Ovary (tissue), 9 donors: ENCODE data around the gene ZSCAN10. TPM values are rescaled to one million over a fixed set of nuclear protein-coding genes. Genes with fewer than 3 reads are reported as not detected.

Source experiments
- DNase-seq, 5 donors: peaks; one replicate each; pipeline ENCODE4 v3.0.0-alpha.2; 2019 to 2020
- H3K27ac ChIP-seq, 2 donors: fragments of 200-600 bp; one replicate each; pipeline versions ENCODE4 v1.5.1 to v1.8.0; 2019 to 2022
- H3K27me3 ChIP-seq: fragments of 200-600 bp; one replicate; pipeline ENCODE4 v1.8.0; 2022
- H3K36me3 ChIP-seq: fragments of 200-600 bp; sonication (generic); one replicate; pipeline ENCODE4 v1.5.1; 2019
- H3K4me1 ChIP-seq: one replicate; pipeline ENCODE4 v1.8.1; 2013; ENCODE audit warnings: mild to moderate bottlenecking, moderate library complexity; ENCODE audit not compliant: insufficient read depth
- H3K4me3 ChIP-seq: fragments of 200-600 bp; sonication (generic); one replicate; pipeline ENCODE4 v1.5.1; 2017
- H3K9me3 ChIP-seq, 2 donors: fragments of 200-600 bp in 1 of 2; sonication (generic) in 1 of 2; one replicate each; pipeline versions ENCODE4 v1.5.1 to v1.8.1; 2013 to 2019; ENCODE audit warnings: mild to moderate bottlenecking in 1 of 2, moderate library complexity in 1 of 2
- CTCF ChIP-seq, 3 donors: fragments of 450-650 bp in 2 of 3; fragments of 200-600 bp in 1 of 3; IDR thresholded peaks; one replicate each; pipeline versions ENCODE4 v1.5.1 to v1.8.0; 2016 to 2022; ENCODE audit warnings: antibody characterized with exemption in 3 of 3, mild to moderate bottlenecking in 1 of 3
- EP300 ChIP-seq: sonication (generic); formaldehyde crosslinking; IDR thresholded peaks from one replicate; pipeline ENCODE4 v1.6.1; 2017; ENCODE audit warnings: antibody characterized with exemption
- POLR2A ChIP-seq: fragments of 450-650 bp; IDR thresholded peaks from one replicate; pipeline ENCODE4 v1.6.1; 2017; ENCODE audit warnings: antibody characterized with exemption, mild to moderate bottlenecking, moderate library complexity
- whole genome bisulfite sequencing, 3 donors: extraction: QIAGEN DNeasy Blood & Tissue Kit in 1 of 3; methylation state at CpG; one replicate each; pipeline versions ENCODE4 v1.1.5 to v1.1.7; 2013 to 2017; 5-methylcytosine and 5-hydroxymethylcytosine counted together
- intact Hi-C, 4 donors: fragments of 100-400 bp; cut with DNase I; formaldehyde crosslinking; loops; one replicate each; pipeline versions ENCODE4 v1.11.0 to v1.15.1; 2022 to 2023
- polyA plus RNA-seq, 2 donors: library from polyadenylated mRNA; stranded (reverse); fragments of 200-250 nt in 1 of 2; fragments of 350-450 nt in 1 of 2; fragmentation: Illumina TruSeq in 1 of 2; extraction: RNeasy Lipid Tissue Mini Kit (QIAGEN cat#74804) in 1 of 2; gene quantifications; one replicate each; pipeline ENCODE4 v1.2.3, GENCODE V29; 2013 to 2014
- total RNA-seq, 7 donors: library from RNA; depleted of rRNA in 2 of 7; stranded (reverse); fragments of >200 nt in 2 of 7; fragmentation: NEBNext Ultra II Directional in 3 of 7; extraction: Animal tissue kit (Norgen Biotek cat#: 25700) in 3 of 7; gene quantifications; one replicate each; pipeline versions ENCODE4 v1.1.0 to v1.2.4, GENCODE V29; 2016 to 2023
- donor health status: DM: no; HTN: no; CAD: no; lungs with moderate emphysema.
- donor health status: DM: no; HTN: no; CAD: no.
- donor health status: Bipolar disorder and iron deficiency.
- donor health status: DM: yes; HTN: yes; CAD: no.
- donor health status: DM: no; HTN: no; CAD: no.
- donor health status: DM: yes; HTN: yes; CAD: no.

Gene ZSCAN10
- total and polyA plus RNA-seq, 9 donors, result 0.06 to 0.69 (median 0.47) TPM; not detected in 6

- no peaks in the 10 kb centered on the region for H3K36me3 ChIP-seq
- intact Hi-C loops, result no loop called here
- WGBS, 3 donors, result 77 to 80% (median 79%) methylated on average over 16 of the region's 16 CpGs
Observed at GRCh38 chr16:3118204-3118790, 19.2 kb upstream of the ZSCAN10 start.

GRCh38 chr16:3115561-3115960, 16.5 kb upstream of the ZSCAN10 start:
- TF ChIP-seq POLR2A, result no peak
- no peak for TF ChIP-seq EP300
- TF ChIP-seq CTCF (IDR thresholded peaks at IDR 0.05), result no peak

More at GRCh38 chr16:3118204-3118790, 19.2 kb upstream of the ZSCAN10 start:
- no peak for DNase-seq
- TF ChIP-seq EP300 (no peak), CTCF (IDR thresholded peaks at IDR 0.05) (no peak), POLR2A (no peak)
- Histone ChIP-seq H3K9me3 (no peaks in the 10 kb centered on the region), H3K4me1 (peaks cover 8% of the 10 kb centered on the region), H3K4me3 (no peak overlapping the region), H3K27ac (no peak overlapping the region), H3K27me3 (no peaks in the 10 kb centered on the region)

DNA sequence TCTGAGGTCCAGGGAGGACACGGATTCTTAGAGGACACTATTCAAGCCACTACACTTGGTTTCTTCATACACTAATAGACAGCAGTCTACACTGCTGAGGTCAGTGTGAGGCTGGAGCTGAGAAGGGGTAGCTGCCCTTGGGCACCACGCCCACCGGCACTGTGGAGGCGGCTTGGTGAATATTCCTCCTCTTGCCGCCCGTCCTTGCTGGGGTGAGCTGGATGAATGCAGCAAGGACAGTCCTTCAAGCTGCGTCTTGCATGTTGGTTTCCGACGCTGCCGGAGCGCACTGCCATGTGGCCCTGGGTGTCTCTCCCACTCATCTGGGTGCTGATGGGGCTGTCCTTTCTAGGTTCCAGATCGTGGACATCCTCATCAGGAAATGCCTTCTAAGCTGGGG, 15.9 kb upstream of the ZSCAN10 start:
- H3K27ac ChIP-seq, result no peak overlapping the region
- no peaks in the 10 kb centered on the region for H3K27me3 ChIP-seq
- H3K4me3 ChIP-seq, result no peak overlapping the region
- no peaks in the 10 kb centered on the region for H3K36me3 ChIP-seq
- no peak for DNase-seq
- H3K9me3 ChIP-seq, result no peaks in the 10 kb centered on the region
- TF ChIP-seq POLR2A (no peak), EP300 (no peak), CTCF (IDR thresholded peaks at IDR 0.05) (no peak)
- intact Hi-C loops, result no loop called here
- H3K4me1 ChIP-seq, result peaks cover 10% of the 10 kb centered on the region
- WGBS, 3 donors, result 89 to 90% (median 89%) methylated on average over 12 of the region's 12 CpGs

More at GRCh38 chr16:3115561-3115960, 16.5 kb upstream of the ZSCAN10 start:
- Histone ChIP-seq H3K4me3 (no peak overlapping the region), H3K9me3 (no peaks in the 10 kb centered on the region), H3K27me3 (no peaks in the 10 kb centered on the region), H3K36me3 (no peaks in the 10 kb centered on the region), H3K4me1 (peaks cover 10% of the 10 kb centered on the region), H3K27ac (no peak overlapping the region)
- no peak for DNase-seq
- whole genome bisulfite sequencing, 3 donors, result 51 to 59% (median 56%) methylated on average over 13 to 14 of the region's 14 CpGs
- intact Hi-C loops, result no loop called here

- 25 to 38% (median 36%) methylated on average over 17 of the region's 17 CpGs for WGBS, 3 donors
- Histone ChIP-seq H3K27me3 (no peaks in the 10 kb centered on the region), H3K4me3 (peak overlapping the region; percentile 66)
Observed at GRCh38 chr16:3113765-3114479, 14.8 kb upstream of the ZSCAN10 start.

More at GRCh38 chr16:3113765-3114479, 14.8 kb upstream of the ZSCAN10 start:
- H3K4me1 ChIP-seq, result peaks cover 10% of the 10 kb centered on the region
- intact Hi-C loops, result no loop called here
- H3K27ac ChIP-seq, result no peak overlapping the region
- DNase-seq, result no peak
- H3K36me3 ChIP-seq, result no peaks in the 10 kb centered on the region
- TF ChIP-seq CTCF (IDR thresholded peaks at IDR 0.05), result no peak
- TF ChIP-seq POLR2A, result no peak
- TF ChIP-seq EP300, result no peak
- no peaks in the 10 kb centered on the region for H3K9me3 ChIP-seq
